A549 (cell line): Measurements from ENCODE around the gene TLR1.

Source experiments
- MAZ ChIP-seq: fragments of 150-350 bp; IDR thresholded peaks from 2 replicates; pipeline ENCODE4 v1.6.1; 2014; ENCODE audit warnings: antibody characterized with exemption, low read depth, low read length, borderline replicate concordance
- POLR2A ChIP-seq: IDR thresholded peaks from 2 replicates; pipeline ENCODE4 v1.6.1; 2012; ENCODE audit warnings: mild to moderate bottlenecking, low read length
- RAD21 ChIP-seq, 2 experiments: fragments of >200 bp in 1 of 2; sonication (Bioruptor Twin) in 1 of 2; formaldehyde crosslinking in 1 of 2; IDR thresholded peaks in 1 of 2; conservative IDR thresholded peaks in 1 of 2; 2 replicates in 1 of 2; 3 replicates in 1 of 2; pipeline ENCODE4 v1.6.1; 2012 to 2018; ENCODE audit warnings: inconsistent platforms in 1 of 2
- TF ChIP-seq, protein P1 (sequence below): IDR thresholded peaks from 2 replicates; pipeline ENCODE4 v1.6.1; 2012

DNA sequence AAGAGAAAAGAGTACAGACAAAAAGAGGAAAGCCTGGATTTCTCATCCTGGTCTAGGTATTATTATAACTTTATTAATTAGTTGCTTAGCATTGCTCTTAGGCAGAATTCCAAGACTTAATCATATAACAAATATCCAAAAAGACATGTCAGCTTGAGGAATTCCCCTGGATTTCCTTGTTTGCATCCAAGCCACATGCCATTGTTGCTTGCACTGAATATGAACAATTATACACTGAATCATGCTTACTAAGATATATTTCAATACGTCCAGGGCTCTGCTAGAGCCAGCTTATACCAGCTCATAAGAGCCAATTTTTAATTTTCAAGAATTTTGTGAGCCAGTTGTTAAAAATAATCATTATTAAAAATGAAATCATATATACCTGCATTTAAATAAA lies 16.3 kb downstream of the TLR1 start:
- TF ChIP-seq POLR2A (no peak), MAZ (no peak), RAD21 (conservative IDR thresholded peaks at IDR 0.05 in 1 of 2, IDR thresholded peaks at IDR 0.05 in 1 of 2) (no peak)
- TF ChIP-seq, protein P1, sequence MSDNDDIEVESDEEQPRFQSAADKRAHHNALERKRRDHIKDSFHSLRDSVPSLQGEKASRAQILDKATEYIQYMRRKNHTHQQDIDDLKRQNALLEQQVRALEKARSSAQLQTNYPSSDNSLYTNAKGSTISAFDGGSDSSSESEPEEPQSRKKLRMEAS: no peak
